ENCODE data around the gene MYL3. TPM values are rescaled to one million over a fixed set of nuclear protein-coding genes. Genes with fewer than 3 reads are reported as not detected.

MYL3 gene
- total and polyA plus RNA-seq, 2 donors (not counting 1 experiment from before 2014, with no cell fraction given), result not detected

GRCh38 chr3:46880884-46881595 is 17.8 kb upstream of the MYL3 start:
- no peaks in the 10 kb centered on the region for H3K9me3 Mint-ChIP-seq (ENCODE audit: insufficient read depth)
- H3K4me3 Mint-ChIP-seq, result peak overlapping the region; percentile 73
- 38% methylated on average over 20 of the region's 29 CpGs for WGBS (ENCODE audit: insufficient coverage)
- peaks cover 16% of the 10 kb centered on the region for H3K4me1 Mint-ChIP-seq
- no peaks in the 10 kb centered on the region for H3K9me3 ChIP-seq (ENCODE audit: control extremely low read depth in 1 of 3, control insufficient read depth in 2 of 3, insufficient read depth in 1 of 3, low read length in 2 of 3)
- H4K20me1 ChIP-seq (ENCODE audit: control insufficient read depth, insufficient read depth, low read length, poor library complexity, severe bottlenecking), result peaks cover 5% of the 10 kb centered on the region
- no peaks in the 10 kb centered on the region for H3K79me2 ChIP-seq (ENCODE audit: control insufficient read depth, insufficient read depth, low read length)
- POLR2A ChIA-PET, result no interaction called here
- no peak overlapping the region for H3K27ac Mint-ChIP-seq
- intact Hi-C loops (cut with micrococcal nuclease), result no loop called here
- H3K4me3 ChIP-seq (ENCODE audit: control extremely low read depth in 1 of 5, extremely low read depth in 1 of 5, insufficient read depth in 1 of 5, low read depth in 2 of 5, low read length in 4 of 5), result no peak overlapping the region
- H3K27me3 ChIP-seq (replicated peaks in 1 of 4; ENCODE audit: control extremely low read depth in 1 of 4, control insufficient read depth in 3 of 4, insufficient read depth in 4 of 4, low read length in 3 of 4), result peaks cover 0 to 49% (median 22%) of the 10 kb centered on the region in 4 experiments
- peaks cover 19 to 24% of the 10 kb centered on the region in 2 donors for H3K4me1 ChIP-seq (ENCODE audit: control insufficient read depth in 2 of 2, insufficient read depth in 2 of 2, low read length in 2 of 2)
- no peak for TF ChIP-seq EZH2 (IDR thresholded peaks at IDR 0.05; ENCODE audit: borderline replicate concordance, insufficient read depth, low read depth, low read length, poor library complexity, severe bottlenecking)
- no peak for TF ChIP-seq CTCF (IDR thresholded peaks at IDR 0.05)
- H2AFZ ChIP-seq (ENCODE audit: insufficient read depth, low read depth, low read length, poor library complexity, severe bottlenecking), result no peak overlapping the region
- H3K27ac ChIP-seq (ENCODE audit: low read length in 2 of 2), result no peak overlapping the region
- CTCF ChIA-PET, result interaction anchor here (0.7 kb wide), 1 partner anchor 21 kb away, joined by 3 read pairs; no protein-coding TSS in a partner anchor
- no peak for DNase-seq
- H3K9ac ChIP-seq (ENCODE audit: low read length), result peak overlapping the region; percentile 61
- H3K36me3 ChIP-seq (replicated peaks in 1 of 2; ENCODE audit: control extremely low read depth in 1 of 2, control insufficient read depth in 1 of 2, extremely low read depth in 1 of 2, insufficient read depth in 2 of 2, low read length in 1 of 2), result no peaks in the 10 kb centered on the region
- H3K27me3 Mint-ChIP-seq, result peaks cover 43% of the 10 kb centered on the region
- peak overlapping the region; percentile 99 for H3K4me2 ChIP-seq (replicated peaks; ENCODE audit: low read depth, low read length, poor library complexity, severe bottlenecking)
- ATAC-seq (ENCODE audit: low read depth), result no peak

DNA sequence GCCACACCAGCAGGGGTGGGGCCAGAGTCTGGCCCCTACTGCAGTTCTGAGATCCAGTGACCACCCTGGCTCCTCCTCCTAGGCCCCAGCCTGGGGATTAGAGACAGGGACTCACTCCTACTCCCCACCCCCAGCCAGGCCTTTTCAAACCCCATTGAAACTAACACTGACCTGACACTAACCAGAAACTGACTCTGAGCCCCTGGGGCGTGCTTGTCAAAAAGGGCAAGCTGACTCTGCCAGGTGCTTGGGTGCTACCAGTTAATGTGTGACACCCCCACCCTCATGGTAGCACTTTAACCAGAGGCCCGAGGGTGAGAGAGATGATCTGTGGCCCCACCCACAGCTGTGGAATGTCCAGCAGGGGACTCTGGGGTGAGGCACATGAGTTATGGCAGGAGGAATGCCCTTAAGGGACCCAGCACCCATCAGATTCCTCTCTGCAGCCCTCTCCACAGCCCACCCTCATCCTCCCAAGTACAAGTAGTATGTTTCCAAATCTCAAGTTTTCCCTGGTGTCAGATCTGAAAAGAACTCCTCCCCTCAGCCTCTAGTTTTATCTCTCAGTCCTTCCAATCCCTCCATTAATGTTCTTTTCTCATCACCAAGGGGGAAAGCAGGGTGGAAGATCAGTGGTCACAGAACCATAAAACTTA is 15.7 kb upstream of the MYL3 start:
- H3K9me3 ChIP-seq (ENCODE audit: control extremely low read depth in 1 of 3, control insufficient read depth in 2 of 3, insufficient read depth in 1 of 3, low read length in 2 of 3), result no peaks in the 10 kb centered on the region
- intact Hi-C loops (cut with micrococcal nuclease), result no loop called here
- peaks cover 23% of the 10 kb centered on the region for H3K27me3 Mint-ChIP-seq
- CTCF ChIA-PET, result interaction anchor here (1.1 kb wide), 1 partner anchor 12 kb away, joined by 4 read pairs; no protein-coding TSS in a partner anchor
- H4K20me1 ChIP-seq (ENCODE audit: control insufficient read depth, insufficient read depth, low read length, poor library complexity, severe bottlenecking), result peaks cover 5% of the 10 kb centered on the region
- peaks cover 22% of the 10 kb centered on the region for H3K4me1 Mint-ChIP-seq
- DNase-seq (no peak), ATAC-seq (ENCODE audit: low read depth) (no peak)
- no CpG with 5 or more reads among the region's 2 CpGs for WGBS (ENCODE audit: insufficient coverage)
- no peak overlapping the region for H3K9ac ChIP-seq (ENCODE audit: low read length)
- no peaks in the 10 kb centered on the region for H3K79me2 ChIP-seq (ENCODE audit: control insufficient read depth, insufficient read depth, low read length)
- H3K27ac ChIP-seq (ENCODE audit: low read length in 2 of 2), result no peak overlapping the region
- H3K4me2 ChIP-seq (replicated peaks; ENCODE audit: low read depth, low read length, poor library complexity, severe bottlenecking), result no peak overlapping the region
- POLR2A ChIA-PET, result no interaction called here
- peaks cover 0 to 31% (median 13%) of the 10 kb centered on the region in 4 experiments for H3K27me3 ChIP-seq (replicated peaks in 1 of 4; ENCODE audit: control extremely low read depth in 1 of 4, control insufficient read depth in 3 of 4, insufficient read depth in 4 of 4, low read length in 3 of 4)
- H3K9me3 Mint-ChIP-seq (ENCODE audit: insufficient read depth), result no peaks in the 10 kb centered on the region
- no peak overlapping the region for H2AFZ ChIP-seq (ENCODE audit: insufficient read depth, low read depth, low read length, poor library complexity, severe bottlenecking)
- TF ChIP-seq EZH2 (IDR thresholded peaks at IDR 0.05; ENCODE audit: borderline replicate concordance, insufficient read depth, low read depth, low read length, poor library complexity, severe bottlenecking) (no peak), CTCF (IDR thresholded peaks at IDR 0.05) (no peak)
- peaks cover 28% of the 10 kb centered on the region in 2 donors for H3K4me1 ChIP-seq (ENCODE audit: control insufficient read depth in 2 of 2, insufficient read depth in 2 of 2, low read length in 2 of 2)
- no peaks in the 10 kb centered on the region for H3K36me3 ChIP-seq (replicated peaks in 1 of 2; ENCODE audit: control extremely low read depth in 1 of 2, control insufficient read depth in 1 of 2, extremely low read depth in 1 of 2, insufficient read depth in 2 of 2, low read length in 1 of 2)
- H3K4me3 ChIP-seq (ENCODE audit: control extremely low read depth in 1 of 5, extremely low read depth in 1 of 5, insufficient read depth in 1 of 5, low read depth in 2 of 5, low read length in 4 of 5), result no peak overlapping the region
- H3K27ac Mint-ChIP-seq, result no peak overlapping the region
- H3K4me3 Mint-ChIP-seq, result no peak overlapping the region
